Type B pancreatic cell (in vitro differentiated cells): ENCODE results near the gene SNCAIP. TPM values are rescaled to one million over a fixed set of nuclear protein-coding genes. Genes with fewer than 3 reads are reported as not detected.

Experiments
- DNase-seq: peaks from one replicate; pipeline ENCODE4 v3.0.0; 2021; ENCODE audit warnings: mixed read lengths; ENCODE audit not compliant: unreplicated experiment; ENCODE audit errors: extremely low spot score
- H3K27ac Mint-ChIP-seq: 2 replicates; pipeline ENCODE4 v1.8.0; 2021; ENCODE audit warnings: mild to moderate bottlenecking, mixed read lengths
- H3K27me3 Mint-ChIP-seq: 2 replicates; pipeline ENCODE4 v1.8.0; 2021; ENCODE audit warnings: mixed read lengths
- H3K36me3 Mint-ChIP-seq: 2 replicates; pipeline ENCODE4 v1.8.0; 2021; ENCODE audit warnings: mixed read lengths
- H3K4me1 Mint-ChIP-seq: one replicate; pipeline ENCODE4 v1.8.0; 2021; ENCODE audit warnings: mixed read lengths; ENCODE audit not compliant: unreplicated experiment
- H3K4me3 Mint-ChIP-seq: 2 replicates; pipeline ENCODE4 v1.8.0; 2021; ENCODE audit warnings: mild to moderate bottlenecking, mixed read lengths
- H3K9me3 Mint-ChIP-seq: 2 replicates; pipeline ENCODE4 v1.8.0; 2021; ENCODE audit warnings: mixed read lengths
- CTCF ChIP-seq: fragments of 200-600 bp; sonication (generic); conservative IDR thresholded peaks from 2 replicates; pipeline ENCODE4 v1.5.0; 2021; ENCODE audit warnings: antibody characterized with exemption, mild to moderate bottlenecking
- total RNA-seq: library from RNA; stranded (reverse); gene quantifications from 2 replicates; pipeline ENCODE4 v1.2.1, GENCODE V29; 2021; ENCODE audit warnings: low replicate concordance

The SNCAIP gene
- total RNA-seq, 1 donor from 2014 or later = 31.6 TPM

- peaks cover 17% of the 10 kb centered on the region for H3K36me3 Mint-ChIP-seq
- H3K4me1 Mint-ChIP-seq = peaks cover 25% of the 10 kb centered on the region
- H3K9me3 Mint-ChIP-seq = no peaks in the 10 kb centered on the region
- no peak overlapping the region for H3K4me3 Mint-ChIP-seq
- no peaks in the 10 kb centered on the region for H3K27me3 Mint-ChIP-seq
- DNase-seq = no peak
- no peak for TF ChIP-seq CTCF
- H3K27ac Mint-ChIP-seq = no peak overlapping the region
These were observed 112.1 kb downstream of the SNCAIP start for GRCh38 chr5:122424132-122424531.

- peaks cover 22% of the 10 kb centered on the region for H3K4me1 Mint-ChIP-seq
- no peak for TF ChIP-seq CTCF
- DNase-seq = no peak
- peaks cover 4% of the 10 kb centered on the region for H3K9me3 Mint-ChIP-seq
- H3K27me3 Mint-ChIP-seq = no peaks in the 10 kb centered on the region
- H3K4me3 Mint-ChIP-seq = no peak overlapping the region
- peaks cover 20% of the 10 kb centered on the region for H3K36me3 Mint-ChIP-seq
- H3K27ac Mint-ChIP-seq = no peak overlapping the region
These were observed 114.3 kb downstream of the SNCAIP start for GRCh38 chr5:122426301-122426700.

GRCh38 chr5:122427621-122428020 is 115.6 kb downstream of the SNCAIP start:
- TF ChIP-seq CTCF = no peak
- no peaks in the 10 kb centered on the region for H3K27me3 Mint-ChIP-seq
- peaks cover 24% of the 10 kb centered on the region for H3K36me3 Mint-ChIP-seq
- H3K27ac Mint-ChIP-seq = no peak overlapping the region
- H3K4me3 Mint-ChIP-seq = no peak overlapping the region
- peaks cover 15% of the 10 kb centered on the region for H3K4me1 Mint-ChIP-seq
- H3K9me3 Mint-ChIP-seq = peaks cover 4% of the 10 kb centered on the region
- no peak for DNase-seq

GRCh38 chr5:122429545-122430318 is 117.7 kb downstream of the SNCAIP start:
- H3K36me3 Mint-ChIP-seq = peaks cover 29% of the 10 kb centered on the region
- H3K4me1 Mint-ChIP-seq = peaks cover 21% of the 10 kb centered on the region
- DNase-seq = no peak
- H3K4me3 Mint-ChIP-seq = no peak overlapping the region
- no peaks in the 10 kb centered on the region for H3K27me3 Mint-ChIP-seq
- peaks cover 4% of the 10 kb centered on the region for H3K9me3 Mint-ChIP-seq
- TF ChIP-seq CTCF = no peak
- H3K27ac Mint-ChIP-seq = no peak overlapping the region

- H3K4me1 Mint-ChIP-seq = peaks cover 26% of the 10 kb centered on the region
- no peak overlapping the region for H3K27ac Mint-ChIP-seq
- no peaks in the 10 kb centered on the region for H3K27me3 Mint-ChIP-seq
- peaks cover 4% of the 10 kb centered on the region for H3K9me3 Mint-ChIP-seq
- no peak for DNase-seq
- H3K4me3 Mint-ChIP-seq = no peak overlapping the region
- H3K36me3 Mint-ChIP-seq = peaks cover 28% of the 10 kb centered on the region
- TF ChIP-seq CTCF = no peak
These were observed 118.2 kb downstream of the SNCAIP start for GRCh38 chr5:122430319-122430586.
